Measurements from ENCODE around the gene TRIP4.
A peak's percentile ranks its signal among the peaks of the same experiment; 100 is the strongest.
"Not testable (repeated sequence)": the region's sequence is repeated elsewhere in the genome, so short reads cannot be mapped to it uniquely, and the experiment has no call there.

Gene TRIP4

DNA sequence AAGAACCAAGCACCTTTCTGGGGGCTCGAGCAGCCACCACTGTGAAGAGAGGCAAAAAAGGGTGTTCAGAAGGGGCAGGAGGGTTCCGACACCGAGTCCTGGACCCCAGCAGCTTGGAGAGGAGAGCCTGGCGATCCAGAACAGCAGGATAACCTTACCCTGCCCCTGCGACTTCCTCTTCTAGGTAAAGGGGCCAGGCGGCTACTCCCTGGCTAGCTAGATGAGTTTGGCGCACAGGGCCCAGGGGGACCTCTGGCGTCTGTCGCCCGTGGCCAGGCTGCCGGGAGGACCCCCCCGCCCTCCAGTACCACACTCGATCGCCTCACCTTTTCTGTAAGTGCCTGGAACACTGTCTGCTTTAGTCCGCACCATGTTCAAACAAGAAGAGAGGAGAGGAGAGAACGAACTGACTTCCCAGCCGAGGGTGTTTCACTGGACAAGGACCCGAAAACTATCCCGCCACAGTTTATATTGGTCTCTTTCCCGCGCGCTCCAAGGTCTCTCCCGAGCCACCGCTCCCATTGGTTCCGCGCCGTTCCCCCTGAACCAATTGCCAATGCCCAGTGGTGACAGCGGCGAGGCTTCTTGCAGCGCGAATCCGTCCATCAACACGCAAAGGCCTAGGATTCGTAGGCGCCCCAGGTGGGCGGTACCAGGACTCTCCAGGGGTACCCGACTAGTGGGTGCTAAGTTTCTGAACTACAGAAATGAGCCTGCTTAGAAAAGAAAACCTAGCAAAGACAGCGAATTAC is 6.5 kb upstream of the TRIP4 start, which contains the start of gene PCLAF:
Gene PCLAF (minus strand): TSS at position 442 of the 752 bp plus-strand sequence. CDS start 70 bp downstream, at position 372.
- DNase-seq (ENCODE audit: low spot score): peak; percentile 98

DNA sequence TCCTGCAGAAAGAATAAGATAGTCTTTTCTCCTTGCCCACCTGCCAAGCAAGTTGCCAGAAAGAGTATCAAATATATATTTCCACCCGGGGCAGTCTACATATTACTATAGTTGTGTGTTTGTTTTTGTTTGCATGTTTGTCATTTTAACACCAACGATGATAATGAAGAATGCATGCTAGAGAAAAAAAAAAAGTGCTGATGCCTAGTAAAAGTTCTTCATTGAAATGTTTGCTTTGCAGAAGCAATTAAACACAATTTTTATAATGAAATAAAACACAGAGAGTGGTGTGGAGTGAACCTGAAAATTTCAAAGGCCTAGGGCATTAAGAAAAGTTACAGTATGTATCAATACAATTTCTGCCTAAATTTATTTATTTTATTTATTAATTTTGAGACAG is 3.9 kb upstream of the TRIP4 start:
- DNase-seq (ENCODE audit: low spot score): no peak

DNA sequence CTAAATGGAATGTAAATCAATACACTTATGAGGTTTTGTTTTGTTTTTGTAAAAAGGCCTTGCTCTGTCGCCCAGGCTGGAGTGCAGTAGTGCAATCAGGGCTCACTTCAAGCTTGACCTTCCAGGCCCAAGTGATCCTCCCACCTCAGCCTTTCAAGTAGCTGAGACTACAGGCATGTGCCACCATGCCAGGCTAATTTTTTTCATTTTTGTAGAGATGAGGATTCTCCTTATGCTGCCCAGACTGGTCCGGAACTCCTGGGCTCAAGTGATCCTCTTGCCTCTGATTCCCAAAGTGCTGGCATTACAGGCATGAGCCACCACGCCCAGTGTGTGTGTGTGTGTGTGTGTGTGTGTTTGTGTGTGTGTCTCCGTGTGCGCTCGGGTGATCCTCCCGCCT is 1.3 kb upstream of the TRIP4 start:
- DNase-seq (ENCODE audit: low spot score): no peak

GRCh38 chr15:64389036-64389435 is 1.4 kb downstream of the TRIP4 start:
- no peak for DNase-seq (ENCODE audit: low spot score)

DNA sequence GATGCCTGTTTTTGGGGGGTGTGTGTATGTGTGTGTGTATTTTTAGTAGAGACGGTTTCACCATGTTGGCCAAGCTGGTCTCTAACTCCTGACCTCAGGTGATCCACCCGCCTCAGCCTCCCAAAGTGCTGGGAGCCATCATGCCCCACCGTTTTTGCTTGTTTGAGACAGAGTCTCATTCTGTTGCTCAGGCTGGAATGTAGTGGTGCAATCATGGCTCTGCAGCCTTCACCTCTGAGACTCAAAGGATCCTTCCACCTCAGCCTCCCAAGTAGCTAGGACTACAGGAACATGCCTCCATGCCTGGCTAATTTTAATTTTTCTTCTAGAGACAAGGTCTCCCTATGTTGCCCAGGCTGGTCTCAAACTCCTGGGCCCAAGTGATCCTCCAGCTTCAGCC is 4.8 kb downstream of the TRIP4 start:
- not testable (repeated sequence) for DNase-seq (ENCODE audit: low spot score)

DNA sequence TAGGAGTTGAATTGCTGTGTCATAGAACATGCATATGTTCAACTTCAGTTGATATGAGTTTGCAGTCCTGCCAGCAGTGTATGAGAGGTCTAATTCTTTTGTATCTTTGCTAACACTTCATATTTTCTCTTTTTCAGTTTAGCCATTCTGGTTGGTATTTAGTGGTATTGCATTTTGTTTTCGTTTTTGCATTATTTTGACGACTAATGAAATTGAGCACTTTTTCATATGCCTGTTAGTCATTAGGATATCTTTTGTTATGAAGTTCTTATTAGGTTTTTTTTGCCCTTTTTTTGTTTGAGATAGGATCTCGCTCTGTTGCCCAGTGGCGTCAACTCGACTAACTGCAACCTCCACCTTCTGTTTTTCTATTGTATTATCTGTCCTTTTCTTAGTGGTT is 9.2 kb downstream of the TRIP4 start:
- no peak for DNase-seq (ENCODE audit: low spot score)

DNA sequence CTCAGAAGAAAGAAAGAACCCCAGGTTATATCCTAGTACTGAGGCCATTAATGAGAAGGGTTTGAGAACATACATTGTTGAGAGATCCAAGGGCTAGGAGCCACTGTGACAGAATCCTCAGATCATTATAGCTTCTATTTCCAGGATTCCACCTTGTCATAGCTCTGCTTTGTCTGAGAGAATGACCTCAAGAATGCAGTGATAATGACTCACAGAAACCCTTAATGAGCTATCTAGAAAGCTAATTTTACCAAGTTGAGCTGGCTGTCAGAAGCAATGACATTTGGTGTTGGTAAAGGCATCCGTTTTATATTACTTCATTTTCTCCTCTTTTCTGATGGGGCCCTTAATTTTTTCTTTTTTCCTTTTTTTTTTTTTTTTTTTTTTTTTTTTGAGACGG is 10.9 kb downstream of the TRIP4 start:
- no peak for DNase-seq (ENCODE audit: low spot score)

DNA sequence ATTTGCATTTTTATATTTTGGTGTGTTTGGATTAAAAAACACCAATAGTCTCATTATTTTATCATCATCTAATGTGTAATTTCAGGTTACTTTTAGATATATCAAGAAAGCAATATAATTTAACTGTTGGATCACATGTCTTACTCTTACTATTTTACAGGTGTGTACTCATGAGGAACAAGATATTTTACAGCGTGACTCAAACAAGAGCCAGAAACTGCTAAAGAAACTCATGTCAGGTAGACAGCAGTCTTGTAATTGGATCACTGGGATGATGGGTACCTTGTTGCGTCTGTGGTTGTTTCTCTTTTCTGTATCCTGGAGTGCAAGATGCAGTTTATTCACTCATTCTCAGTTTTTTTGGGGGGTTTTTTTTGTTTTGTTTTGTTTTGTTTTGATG is 12.9 kb downstream of the TRIP4 start:
- no peak for DNase-seq (ENCODE audit: low spot score)

GRCh38 chr15:64412216-64412615 is 24.6 kb downstream of the TRIP4 start:
- no peak for DNase-seq (ENCODE audit: low spot score)

GRCh38 chr15:64422697-64423096 is 35.1 kb downstream of the TRIP4 start:
- no peak for DNase-seq (ENCODE audit: low spot score)

DNA sequence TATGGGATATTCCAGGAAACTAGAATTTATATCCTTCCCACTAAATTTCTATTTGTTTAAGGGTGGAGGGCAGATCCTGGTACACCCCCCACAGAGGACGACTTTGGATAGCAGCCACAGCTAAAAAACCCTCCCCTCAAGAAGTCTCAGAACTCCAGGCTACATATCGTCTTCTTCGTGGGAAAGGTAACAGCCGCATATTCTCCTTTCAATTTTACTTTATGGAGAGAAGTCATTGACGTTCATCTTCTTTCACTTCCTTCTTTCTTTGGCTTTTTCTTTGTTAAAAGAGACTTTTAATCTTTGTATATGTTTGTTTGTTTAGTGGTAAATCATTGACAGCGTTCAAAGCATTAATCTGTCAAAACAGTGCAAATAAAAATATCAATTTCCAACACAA is 36.3 kb downstream of the TRIP4 start:
- DNase-seq (ENCODE audit: low spot score): no peak

DNA sequence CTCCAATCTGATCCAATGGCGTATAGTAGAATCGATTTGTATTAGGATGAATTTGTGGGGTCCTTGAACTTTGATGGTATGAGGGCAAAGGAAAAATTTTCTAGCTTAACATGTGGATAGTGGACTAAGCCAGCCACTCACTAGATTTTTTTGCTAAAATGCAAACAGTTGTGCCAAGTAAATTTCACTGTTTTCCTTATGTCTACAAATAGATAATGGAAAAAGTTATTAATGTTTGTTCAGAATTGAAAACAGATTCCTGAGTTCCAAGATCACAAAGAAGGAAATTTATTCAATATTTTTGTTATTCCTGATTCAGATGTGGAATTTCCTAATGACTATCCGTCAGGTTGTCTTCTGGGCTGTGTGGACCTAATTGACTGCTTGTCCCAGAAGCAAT is 37.6 kb downstream of the TRIP4 start:
- no peak for DNase-seq (ENCODE audit: low spot score)

GRCh38 chr15:64426845-64427465 is 39.3 kb downstream of the TRIP4 start:
- DNase-seq (ENCODE audit: low spot score): no peak

GRCh38 chr15:64429448-64429847 is 41.8 kb downstream of the TRIP4 start:
- no peak for DNase-seq (ENCODE audit: low spot score)

DNA sequence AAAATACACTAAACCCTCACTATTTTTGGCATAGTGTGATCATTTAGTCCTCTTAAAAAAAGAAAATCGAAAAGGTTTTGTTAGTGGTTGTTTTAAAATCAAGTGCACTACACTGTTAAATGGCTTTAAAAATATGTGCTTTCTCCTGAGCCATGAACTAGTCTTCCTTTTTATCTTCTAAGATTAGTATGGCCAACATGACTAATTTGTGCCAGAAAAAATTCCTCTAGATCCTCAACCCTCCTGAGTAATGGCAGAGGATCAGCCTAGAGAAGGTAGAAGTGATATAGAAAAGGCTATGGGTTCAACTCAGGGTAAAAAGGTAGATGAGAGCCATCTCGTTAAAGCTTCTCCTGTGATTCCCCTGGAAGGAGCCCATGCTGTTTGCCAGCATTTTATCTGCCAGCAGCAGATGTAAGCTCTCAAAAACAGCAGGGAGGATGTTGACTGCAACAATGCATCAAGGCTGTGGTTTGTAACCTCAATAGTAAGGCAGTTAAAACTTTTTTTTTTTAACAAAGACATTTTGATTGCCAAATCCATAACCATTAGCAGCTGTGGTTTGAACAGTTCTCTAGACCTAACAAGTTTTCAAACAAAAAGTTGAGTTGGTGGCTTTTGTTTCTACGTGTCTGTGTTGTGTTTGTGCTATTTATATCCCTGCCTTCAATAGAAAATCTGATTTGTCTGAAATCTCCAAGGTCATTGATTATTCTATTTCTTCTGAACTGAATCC is 42.5 kb downstream of the TRIP4 start:
- peak; percentile 54 for DNase-seq (ENCODE audit: low spot score)

- DNase-seq (ENCODE audit: low spot score): no peak
Observed at GRCh38 chr15:64437982-64438381, 50.3 kb downstream of the TRIP4 start.

DNA sequence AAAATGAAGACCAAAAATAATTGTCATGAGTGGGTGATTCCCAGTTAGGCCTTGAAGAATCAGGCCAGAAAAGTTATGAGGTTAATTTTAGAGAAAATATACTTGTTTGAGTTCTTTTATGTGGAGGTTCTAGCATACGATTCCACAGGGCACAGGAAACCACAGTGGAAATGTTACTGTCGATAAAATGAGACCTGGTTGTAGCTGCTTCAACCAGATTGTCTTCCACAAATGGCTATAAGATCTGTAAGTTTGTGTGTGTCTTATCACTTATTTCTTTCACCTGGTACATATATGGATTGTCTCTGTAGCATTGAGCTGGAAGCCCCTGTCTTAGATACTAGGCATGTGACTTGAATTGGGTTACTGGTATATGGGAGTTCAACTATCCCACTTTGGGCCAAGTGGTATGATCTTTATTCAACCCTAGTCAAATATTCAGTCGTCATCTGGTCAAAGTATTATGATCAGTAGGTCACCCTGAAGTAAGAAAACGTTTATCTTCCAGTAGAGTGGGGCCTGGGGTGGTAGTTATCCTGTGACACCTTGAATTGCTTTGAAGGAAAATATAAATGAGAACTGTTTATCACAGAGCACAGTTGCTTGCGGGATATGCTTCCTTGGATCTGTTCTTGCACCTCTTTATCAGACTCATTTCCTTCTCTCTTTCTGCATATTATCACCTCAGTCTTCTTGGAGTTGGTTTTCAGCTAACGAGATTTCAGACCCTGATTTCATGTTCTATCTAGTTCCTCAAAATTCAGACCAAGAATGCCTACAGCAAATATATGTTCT is 51.2 kb downstream of the TRIP4 start:
- no peak for DNase-seq (ENCODE audit: low spot score)

DNA sequence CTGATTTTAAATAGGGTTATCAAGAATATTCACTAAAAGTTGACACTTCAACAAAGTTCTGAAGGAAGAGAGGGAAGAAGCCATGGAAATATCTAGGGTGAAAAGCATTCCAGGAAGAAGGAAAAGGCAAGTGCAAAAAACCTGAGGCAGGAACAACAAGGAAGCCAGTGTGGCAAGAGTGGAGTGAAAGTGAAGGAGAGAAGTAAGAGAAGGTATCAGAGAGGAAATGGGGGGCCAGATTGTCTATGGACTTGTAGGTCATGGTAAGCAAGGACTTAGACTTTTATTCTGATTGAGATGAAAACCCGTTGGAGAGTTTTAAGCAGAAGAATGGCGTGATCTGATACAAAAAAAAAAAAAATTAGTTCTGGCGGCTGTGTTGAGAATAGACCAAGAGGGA is 54.2 kb downstream of the TRIP4 start:
- DNase-seq (ENCODE audit: low spot score): no peak

GRCh38 chr15:64443016-64443415 is 55.4 kb downstream of the TRIP4 start:
- no peak for DNase-seq (ENCODE audit: low spot score)

DNA sequence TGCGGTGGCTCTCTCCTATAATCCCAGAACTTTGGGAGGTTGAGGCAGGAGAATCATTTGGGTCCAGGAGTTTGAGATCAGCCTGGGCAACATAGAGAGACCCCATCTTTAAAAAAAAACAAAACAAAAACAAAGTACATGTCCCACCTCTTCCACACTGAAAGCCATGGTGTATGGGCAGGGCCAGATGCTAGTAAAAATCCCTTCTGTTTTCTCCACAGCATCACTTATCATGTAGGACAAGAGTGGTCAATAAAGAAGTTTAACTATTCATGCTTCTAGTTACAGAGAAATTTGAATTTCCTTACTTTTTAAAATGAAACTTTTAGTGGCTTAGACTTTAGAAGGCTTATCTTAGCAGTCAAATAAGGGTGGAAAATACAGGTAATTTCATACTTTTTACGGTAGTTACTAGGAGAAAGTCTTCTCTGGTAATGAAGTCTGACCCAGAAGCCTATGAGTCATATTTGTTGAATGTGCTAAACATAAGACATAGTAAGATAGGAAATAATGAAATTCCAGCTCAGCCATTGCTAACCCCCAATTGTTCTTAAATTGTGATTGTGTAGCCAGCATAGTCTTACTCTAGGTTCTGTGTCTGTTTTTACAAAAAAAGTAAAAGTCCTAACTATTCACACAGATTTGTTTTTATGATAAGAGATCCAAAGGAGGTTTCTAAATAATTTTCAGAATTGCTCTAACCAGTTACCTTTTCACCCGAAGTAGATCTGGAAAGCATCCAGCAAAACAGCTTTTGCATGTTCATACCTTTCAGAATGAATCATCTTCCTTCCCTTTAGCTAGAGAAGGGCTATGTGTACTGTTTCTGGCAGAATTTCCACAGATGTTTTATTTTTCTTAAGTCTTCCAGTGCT is 56.3 kb downstream of the TRIP4 start:
- no peak for DNase-seq (ENCODE audit: low spot score)

DNA sequence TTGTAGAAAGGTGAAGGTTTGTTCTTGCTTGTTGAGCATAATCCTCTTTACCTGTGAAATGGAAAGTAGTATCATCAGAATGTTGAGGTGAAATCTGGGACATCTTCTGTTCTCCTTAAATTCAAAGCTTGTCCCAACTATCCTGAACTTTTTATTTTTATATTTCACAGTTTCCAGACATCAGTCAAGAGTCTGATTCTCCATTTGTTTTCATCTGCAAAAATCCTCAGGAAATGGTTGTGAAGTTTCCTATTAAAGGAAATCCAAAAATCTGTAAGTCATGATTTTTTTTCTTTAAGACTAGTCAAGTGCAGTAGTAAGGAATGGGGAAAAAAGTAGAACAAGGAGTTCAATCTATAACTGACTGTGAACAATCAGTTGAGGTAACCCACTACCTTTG is 57.2 kb downstream of the TRIP4 start:
- no peak for DNase-seq (ENCODE audit: low spot score)

All from iPS-NIHi11 (cell line).